GM18858 (cell line): ENCODE results near the gene FAM168A.
"Not testable (repeated sequence)": the region's sequence is repeated elsewhere in the genome, so short reads cannot be mapped to it uniquely, and the experiment has no call there.

Experiments
- ATAC-seq: cut with Tn5 transposase; IDR thresholded peaks from one replicate; pipeline ENCODE4 v1.9.1; 2021; ENCODE audit not compliant: unreplicated experiment

FAM168A gene

DNA sequence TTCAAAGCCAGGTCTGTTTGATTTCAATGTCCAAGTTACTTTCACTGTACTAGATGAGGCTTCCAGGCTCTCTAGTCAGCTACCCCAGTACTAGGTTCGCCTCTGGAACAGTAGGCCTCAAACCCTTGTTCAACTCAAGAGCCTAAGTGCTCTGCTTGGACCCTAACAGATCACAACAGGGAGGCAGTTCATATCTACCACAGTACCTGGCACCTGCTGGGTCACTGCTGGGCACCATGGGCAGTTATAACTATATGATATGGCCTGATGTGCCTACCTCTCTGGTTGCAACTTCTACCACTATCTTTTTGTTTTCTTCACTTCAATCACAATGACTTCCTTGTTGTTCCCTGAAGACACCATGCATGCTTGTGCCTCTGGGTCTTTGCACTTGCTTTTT is 124.7 kb downstream of the FAM168A start:
- no peak for ATAC-seq

DNA sequence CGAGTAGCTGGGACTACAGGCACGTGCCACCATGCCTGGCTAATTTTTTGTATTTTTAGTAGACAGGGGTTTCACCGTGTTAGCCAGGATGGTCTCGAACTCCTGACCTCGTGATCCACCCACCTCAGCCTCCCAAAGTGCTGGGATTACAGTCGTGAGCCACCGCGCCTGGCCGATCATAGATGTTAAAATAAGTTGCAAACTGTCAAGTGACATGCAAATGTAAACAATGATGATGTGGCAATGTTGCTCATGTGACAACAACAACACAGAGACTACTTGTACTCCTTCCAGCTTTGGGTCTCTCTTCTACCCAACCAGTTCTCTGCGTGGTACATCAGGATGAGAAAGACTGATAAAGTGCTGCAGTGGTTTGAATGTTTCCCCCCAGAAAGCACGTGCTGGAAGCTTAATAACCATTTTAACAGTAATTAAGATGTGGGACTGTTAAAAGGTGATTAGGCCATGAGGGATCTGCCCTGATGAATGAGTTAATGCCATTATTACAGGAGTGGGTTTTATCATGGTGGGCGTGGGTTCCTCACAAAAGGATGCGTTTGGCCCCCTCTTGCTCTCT is 127.8 kb downstream of the FAM168A start:
- ATAC-seq, result not testable (repeated sequence)

DNA sequence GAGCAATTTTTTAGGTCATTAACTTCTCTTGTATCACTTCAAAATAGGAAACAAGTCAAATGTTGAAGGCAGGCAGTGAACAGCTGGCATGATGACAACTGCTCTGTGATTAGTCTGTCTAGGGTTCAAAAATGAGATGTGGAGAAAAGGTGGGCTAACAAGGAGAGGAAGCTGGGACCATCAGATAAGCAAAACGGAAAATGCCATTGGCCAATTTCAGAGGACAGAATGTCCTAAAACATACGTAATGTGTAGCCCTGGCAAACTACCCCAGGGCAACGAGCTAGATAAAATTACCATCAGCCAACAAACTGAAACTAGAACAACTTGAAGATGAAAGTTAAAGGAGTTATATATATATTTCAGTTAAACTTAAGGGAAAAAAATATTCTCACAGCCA is 128.5 kb downstream of the FAM168A start:
- no peak for ATAC-seq

DNA sequence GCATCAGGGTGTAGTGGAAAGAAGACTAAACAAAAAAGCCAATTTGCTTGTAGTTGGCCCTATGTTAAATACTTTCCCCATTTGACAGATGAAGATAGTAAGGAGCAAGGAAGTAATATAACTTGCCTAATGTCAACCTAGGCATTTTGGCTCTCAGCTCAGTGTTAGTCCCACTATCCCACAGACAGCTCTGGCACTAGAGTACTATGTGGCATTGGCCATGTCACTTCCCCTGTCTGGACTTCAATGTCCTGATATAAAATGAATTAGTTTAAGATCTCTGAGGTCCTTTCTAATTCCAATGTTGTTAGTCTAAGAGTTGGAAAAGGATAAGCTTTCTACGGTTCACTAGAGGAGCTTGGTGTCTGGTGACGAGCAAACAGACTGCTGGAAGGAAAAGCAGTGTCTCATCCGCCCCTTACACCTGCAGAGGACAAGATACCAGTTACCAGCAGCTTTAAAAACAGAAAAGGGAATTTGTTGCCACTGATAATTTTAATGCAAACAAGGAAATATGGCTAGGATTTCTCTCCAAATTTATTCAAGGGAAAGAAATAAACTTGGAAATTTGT is 129.2 kb downstream of the FAM168A start:
- no peak for ATAC-seq

DNA sequence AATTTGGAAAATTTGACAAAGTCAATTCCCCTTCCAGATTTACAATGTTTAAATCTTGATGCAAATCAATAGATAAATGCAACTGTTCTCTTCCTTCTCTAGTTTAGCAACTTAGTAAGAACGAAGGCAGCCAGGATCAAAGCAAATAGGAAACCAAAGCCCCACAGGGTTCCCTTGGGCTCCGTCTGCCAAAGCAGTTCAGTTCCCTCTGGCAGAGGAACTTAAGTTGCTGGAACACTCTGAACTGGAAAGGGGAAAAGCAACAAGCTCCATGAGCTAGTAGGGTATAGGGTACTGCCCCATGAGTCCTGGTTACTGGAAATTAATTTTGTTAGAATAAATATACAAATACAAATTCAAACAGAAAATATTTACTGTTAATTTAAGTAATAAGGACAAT is 130.4 kb downstream of the FAM168A start:
- ATAC-seq, result no peak

DNA sequence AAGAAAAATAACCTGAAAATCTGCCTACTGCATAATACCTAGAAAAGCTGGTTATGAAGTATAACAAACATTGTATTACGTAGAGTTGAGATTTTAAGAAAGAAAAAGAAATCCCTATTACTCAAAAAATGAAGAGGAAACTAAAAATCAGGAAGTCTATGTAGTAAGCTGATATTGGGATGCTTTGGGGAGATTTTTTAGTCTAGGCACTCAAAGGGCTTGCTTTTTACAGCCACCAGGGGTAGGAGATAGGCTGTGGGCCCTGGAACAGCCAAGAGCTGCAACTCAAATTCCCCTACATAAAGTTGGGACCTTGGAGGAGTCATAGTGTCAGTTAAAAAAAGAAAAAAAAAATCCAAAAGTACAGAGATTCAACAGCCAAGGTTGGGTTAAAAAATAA is 131.3 kb downstream of the FAM168A start:
- no peak for ATAC-seq

DNA sequence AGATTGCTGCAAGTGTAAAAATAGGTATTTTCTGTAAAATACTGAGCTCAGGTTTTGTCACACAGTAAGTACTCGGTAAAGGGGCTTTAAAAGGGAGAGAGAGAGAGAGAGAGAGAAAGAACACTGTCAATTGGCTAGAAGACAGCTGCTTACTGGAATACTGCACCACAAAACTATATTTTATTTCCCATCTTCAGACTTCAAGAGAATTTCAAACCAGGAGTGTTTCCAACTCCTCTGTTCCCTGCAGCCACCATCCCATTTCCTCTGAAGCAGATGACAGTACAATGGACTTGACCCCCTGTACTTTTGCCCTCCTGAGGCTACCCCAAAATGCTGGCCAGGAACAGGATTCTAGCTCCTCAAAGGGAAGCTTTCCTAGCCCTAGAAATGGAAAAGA is 132.0 kb downstream of the FAM168A start:
- no peak for ATAC-seq

DNA sequence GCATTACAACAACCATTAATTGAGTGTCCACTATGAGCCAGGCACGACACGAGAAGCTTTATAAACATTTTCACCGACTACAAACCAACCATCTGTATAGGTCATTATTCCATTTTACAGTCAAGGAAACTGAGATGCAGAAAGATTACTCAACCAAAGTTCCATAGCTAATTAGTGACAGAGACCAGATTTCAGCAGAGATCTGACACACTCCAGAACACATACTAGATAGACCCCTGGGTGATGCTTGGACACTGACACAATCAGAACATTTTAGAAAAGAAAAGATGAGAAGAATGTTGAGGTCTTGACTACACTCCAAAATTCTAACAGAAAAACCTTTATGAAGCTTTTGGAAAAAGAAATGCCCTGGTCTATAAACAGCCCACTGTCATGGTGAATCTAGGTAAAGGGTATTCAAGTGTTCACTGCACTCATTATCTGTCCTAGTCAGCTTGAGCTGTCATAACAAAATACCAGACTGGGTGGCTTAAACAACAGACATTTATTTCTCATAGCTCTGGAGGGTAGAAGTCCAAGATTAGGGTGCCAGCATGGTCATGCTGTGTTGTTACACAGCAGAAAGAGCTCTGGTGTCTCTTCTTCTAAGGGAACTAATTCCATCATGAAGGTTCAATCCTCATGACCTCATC is 132.8 kb downstream of the FAM168A start:
- ATAC-seq, result no peak

DNA sequence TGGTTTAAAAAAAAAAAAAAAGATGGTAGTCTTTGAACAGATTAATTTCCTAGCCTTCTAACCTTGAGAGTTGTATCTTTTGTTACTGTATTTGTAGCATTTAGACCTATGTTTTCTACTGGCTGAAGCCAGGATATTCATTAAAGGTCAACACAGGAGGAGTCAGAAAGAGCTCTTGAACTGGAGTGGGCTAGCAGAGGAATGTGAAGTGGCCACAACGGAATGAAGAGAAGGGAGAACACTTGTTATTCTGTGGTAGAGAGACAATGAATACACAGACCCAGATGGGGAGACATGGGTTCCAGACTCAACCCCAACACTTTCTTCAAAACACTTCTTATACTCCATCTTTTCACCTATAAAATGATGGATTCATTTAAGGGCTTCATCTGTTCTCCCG is 133.6 kb downstream of the FAM168A start:
- no peak for ATAC-seq

DNA sequence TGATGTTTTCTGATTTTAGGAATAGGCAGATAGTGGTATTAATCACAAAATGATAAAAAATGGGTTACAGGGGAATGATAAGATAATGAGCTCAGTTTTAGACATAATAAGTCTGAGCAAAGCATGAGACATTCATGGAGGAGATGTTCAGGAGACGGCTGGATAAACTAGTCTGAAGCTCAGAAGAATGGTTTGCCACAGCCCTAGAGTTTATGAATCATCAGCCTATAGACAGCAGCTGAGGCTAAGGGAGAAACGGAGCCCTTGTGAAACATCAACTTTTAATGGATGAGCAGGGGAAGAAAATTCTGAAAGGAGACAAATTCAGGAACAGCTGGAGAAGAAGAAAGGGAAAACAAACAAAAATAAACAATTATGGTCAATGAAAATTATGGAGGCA is 134.6 kb downstream of the FAM168A start:
- ATAC-seq, result no peak

DNA sequence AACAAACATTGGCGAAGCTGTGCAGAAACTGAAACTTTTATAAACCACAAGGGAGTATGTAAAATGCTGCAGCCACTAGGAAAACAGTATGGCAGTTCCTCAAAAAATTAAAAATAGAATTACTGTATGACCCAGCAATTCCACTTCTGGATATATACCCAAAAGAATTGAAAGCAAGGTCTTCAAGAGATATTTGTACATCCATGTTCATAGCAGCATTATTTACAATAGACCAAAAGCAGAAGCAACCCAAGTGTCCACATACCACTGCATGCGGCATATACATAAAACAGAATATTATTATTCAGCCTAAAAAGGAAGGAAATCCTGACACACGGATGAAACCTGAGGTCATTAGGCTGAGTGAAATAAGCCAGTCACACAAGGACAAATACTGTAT is 135.9 kb downstream of the FAM168A start:
- no peak for ATAC-seq

DNA sequence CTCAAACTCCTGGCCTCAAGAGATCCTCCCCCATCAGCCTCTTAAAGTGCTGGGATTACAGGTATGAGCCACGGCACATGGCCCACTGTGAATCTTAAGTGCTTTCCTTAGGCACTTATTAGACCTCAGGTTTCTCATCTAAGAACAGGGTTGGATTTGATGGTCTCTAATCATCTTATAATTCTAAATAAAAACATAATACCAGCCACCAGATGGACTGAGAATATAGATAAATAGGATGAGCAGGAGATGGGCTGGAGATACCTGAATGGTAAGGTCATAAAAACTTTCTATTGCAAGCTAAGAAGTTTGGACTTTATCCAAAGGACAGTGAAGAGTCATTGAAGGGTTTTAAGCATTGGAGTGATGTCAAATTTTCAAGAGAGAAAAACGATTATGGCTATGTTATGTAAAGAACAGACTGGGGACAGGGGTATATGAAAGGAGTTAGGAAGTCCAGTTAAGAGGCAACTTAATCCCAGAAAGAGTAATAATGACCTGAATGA is 136.5 kb downstream of the FAM168A start:
- no peak for ATAC-seq

DNA sequence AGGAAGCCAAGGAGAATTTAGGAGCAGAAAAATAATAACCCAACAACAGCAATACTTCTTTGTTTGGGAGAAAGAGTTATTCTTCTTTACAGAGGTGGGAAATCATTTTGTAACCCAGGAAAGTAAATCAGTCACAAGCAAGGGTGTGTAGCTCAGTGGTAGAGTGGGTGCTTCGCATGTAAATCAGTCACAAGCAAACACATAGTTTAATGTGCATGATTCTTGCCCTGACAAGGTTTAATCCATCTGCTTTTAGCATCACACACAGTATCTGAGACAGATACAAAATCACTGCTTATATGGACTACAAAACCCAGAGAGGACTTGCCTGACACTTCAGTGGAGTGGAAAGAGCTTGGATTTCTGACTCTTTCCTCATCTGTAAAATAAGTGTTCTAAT is 139.7 kb downstream of the FAM168A start:
- ATAC-seq, result no peak

DNA sequence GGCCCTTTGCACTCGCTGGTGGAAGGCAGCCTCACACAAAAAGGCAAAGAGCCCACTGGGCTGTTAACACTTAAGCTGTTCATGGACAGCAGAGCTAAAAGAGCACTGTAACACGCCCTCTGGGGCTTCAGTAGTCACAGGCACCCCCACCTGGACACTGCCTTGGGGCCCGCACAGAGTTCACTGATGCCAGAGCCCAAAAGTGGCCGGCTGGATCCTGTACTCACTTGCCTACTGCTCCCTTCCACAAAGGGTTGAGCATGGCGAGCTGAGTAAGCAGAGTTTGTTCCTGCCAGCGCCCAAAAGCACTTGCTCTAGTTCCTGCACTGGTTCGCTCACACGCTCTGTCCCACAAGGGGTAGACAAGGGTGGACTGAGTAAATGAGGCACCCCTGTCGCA is 142.9 kb downstream of the FAM168A start:
- no peak for ATAC-seq

DNA sequence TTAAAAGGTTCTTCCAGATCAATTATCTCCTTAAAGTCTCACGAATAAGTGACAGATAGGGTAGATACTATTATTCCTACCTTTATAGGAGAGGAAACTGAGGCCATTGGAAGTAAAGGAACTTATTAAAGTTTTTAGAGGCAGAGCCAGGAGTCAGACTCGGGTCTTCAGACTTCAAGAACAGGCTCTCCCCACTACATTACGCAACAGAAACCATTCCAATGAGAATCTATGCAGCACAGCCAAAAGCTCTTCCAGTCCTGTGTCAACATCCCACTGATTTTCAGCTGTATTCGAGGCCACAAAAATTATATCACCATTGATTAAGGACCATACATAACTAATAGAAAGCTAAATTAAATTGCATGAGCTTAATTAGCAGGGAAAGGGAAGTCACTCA is 144.3 kb downstream of the FAM168A start:
- ATAC-seq, result no peak

DNA sequence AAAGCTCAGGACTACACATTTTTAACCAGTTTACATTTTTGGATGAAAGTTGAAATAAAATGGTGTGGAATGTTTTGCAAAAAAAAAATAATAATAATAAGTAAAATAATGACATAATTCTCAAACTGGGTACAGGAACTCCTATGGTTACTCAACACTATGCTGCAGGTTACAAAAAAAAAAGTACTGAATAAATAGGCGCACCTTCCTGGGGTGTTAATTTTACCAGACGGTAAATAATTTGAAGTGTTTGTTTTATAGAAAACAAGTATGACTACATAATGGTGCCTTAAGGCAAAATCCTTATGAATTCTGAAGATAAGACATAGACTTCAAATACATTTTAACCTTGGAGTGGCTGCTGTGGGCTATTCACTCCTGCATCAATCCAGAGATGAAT is 145.2 kb downstream of the FAM168A start:
- no peak for ATAC-seq

DNA sequence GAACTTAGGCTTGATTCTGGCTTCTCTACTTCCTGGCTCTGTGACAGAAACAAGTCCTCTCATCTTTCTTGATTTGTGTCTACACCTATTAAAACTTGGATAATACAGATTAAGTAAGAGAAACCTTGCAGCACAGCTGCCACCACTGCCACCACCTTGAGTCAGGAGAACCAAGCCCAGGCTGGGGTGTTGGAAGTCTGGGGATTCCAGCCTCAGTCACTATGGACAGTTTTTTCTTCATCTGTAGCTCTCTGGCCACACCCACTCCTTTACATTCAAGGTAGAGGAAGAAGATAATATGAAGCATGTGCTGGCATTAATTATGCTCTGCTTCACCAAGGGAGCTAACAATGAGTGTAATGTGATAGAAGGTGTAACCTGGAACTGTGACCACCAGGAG is 146.0 kb downstream of the FAM168A start:
- no peak for ATAC-seq

DNA sequence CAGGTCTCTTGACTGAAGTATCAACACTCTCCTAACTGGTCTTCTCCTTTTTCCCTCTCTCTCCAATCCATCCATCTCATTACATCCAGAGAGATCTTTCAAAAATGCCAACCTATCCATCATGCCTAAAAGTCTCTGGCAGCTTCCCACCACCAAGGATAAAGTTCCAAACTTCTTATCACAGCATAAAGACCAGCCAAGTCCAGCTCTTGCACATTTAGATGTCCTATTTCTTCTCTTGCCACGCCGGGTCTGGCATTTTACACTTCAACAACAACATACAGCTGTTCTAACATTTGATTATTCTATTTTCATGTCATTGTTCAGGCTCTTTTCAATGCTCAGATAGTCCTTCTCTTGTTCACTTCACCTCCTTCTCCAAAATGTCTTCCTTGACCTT is 151.1 kb downstream of the FAM168A start:
- no peak for ATAC-seq

DNA sequence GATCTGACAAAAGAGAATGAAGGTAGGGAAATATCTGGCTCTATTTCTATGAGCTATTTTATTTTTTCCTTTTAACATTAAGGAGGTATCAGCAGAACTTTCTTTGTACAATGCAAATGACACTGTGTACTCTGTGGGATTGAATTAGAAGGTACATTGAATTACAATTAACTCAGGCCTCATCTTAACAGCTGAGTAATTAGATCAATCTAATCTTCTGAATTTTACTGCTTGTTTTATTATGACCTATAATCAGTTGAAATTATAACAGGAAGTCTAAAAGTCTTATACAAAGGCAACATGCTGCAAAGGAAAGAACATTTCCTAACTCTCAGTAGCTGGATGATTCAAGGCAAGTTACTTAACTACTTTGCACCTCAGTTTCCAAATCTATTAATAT is 151.9 kb downstream of the FAM168A start:
- no peak for ATAC-seq

DNA sequence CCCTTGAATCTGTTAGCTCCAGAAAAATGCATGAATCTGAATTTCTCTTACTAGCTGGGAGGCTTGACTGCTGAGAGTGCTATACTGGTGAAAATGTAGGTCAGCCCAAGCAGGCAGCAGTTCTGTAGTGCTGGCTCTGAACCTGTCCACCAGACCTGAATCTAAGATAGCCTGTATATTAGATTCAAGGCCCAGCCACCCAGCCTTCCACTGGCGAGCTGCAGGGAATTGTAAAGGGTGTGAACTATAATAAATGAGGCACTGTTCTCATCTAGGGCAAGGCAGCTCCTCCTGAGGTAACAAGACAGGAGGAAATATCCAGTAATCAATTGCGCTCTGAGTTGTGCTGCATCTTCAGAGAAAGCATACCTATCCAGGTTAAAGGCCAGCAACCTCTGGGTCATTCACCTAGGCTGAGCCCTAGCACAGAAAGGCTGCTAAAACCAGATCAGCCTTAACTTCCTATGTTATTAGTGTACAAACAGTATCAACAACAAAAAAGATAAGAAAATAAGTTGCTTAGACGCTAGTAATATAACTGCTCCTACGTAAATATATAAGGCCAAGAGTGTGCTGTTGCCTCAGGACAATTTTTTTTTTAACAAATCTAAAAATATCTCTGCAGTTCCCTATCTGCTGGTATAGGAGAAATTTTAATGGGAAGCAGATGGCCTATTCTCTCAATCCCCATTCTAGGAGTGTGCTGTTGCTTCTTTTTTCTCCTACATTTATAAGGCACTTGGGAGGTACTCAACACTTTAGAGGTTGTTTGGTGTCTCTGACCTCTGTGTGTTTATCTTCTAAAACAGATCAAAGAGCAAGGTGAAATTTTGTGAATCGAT is 158.7 kb downstream of the FAM168A start:
- ATAC-seq, result no peak

DNA sequence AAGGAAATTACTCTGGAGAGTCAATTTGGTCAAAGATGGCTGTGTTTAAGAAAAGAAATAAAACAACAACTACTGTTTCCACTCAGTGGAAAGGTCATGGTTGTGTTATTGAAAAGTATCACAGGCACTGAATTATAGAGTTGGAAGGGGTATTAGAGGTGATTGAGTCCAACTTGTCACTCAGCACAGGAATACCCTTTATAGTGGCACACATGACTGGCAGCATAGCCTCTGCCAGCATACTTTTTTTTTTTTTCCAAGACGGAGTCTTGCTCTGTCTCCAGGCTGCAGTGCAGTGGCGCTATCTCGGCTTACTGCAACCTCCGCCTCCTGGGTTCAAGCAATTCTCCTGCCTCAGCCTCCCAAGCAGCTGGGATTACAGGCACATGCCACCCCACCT is 161.1 kb downstream of the FAM168A start:
- not testable (repeated sequence) for ATAC-seq

DNA sequence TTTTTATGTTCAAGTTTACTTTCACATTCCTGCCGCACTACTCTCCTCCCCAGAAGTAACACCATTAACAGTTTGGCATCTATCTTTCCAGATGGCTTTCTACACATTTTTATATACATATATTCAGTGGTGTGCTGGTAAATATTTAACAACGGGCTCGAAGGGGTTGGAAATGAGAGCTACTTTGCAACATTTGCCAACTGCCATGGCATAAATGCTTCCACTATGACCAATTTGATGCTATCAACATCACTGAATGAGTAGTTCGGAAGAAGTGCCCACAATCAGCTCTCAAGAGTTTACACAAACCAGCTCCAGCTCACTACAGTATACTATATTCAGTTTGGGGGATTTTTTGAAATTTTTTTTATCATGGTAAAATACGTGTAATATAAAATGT is 166.5 kb downstream of the FAM168A start:
- ATAC-seq, result no peak
